Right atrium auricular region (tissue), 2 donors: ENCODE measurements around the gene NFXL1. TPM values are rescaled to one million over a fixed set of nuclear protein-coding genes. Genes with fewer than 3 reads are reported as not detected.
"Not testable (repeated sequence)": the region's sequence is repeated elsewhere in the genome, so short reads cannot be mapped to it uniquely, and the experiment has no call there.

Experiments used
- DNase-seq: peaks from one replicate; pipeline ENCODE4 v3.0.0-alpha.2; 2019; ENCODE audit warnings: low spot score
- H3K27ac ChIP-seq, 2 donors: fragments of 200-600 bp; sonication (generic); 1 replicate in 1 of 2; 2 replicates in 1 of 2; pipeline ENCODE4 v1.5.1; 2016 to 2019
- H3K27me3 ChIP-seq, 2 donors: fragments of 200-600 bp; sonication (generic); one replicate each; pipeline versions ENCODE4 v1.5.1 to v1.6.0; 2017 to 2019
- H3K36me3 ChIP-seq: fragments of 200-600 bp; sonication (generic); one replicate; pipeline ENCODE4 v1.5.1; 2016
- H3K4me1 ChIP-seq, 2 donors: fragments of 200-600 bp; sonication (generic); one replicate each; pipeline versions ENCODE4 v1.5.1 to v1.6.0; 2017 to 2019
- H3K4me3 ChIP-seq, 2 donors: fragments of 200-600 bp; sonication (generic); 1 replicate in 1 of 2; 2 replicates in 1 of 2; pipeline ENCODE4 v1.5.1; 2017 to 2019; ENCODE audit warnings: mild to moderate bottlenecking in 1 of 2, moderate library complexity in 1 of 2
- H3K9me3 ChIP-seq, 2 donors: fragments of 200-600 bp; sonication (generic); one replicate each; pipeline ENCODE4 v1.5.1; 2019
- total RNA-seq, 2 donors: library from RNA; depleted of rRNA; stranded (reverse); fragments of >200 nt; gene quantifications; one replicate each; pipeline ENCODE4 v1.1.0, GENCODE V29; 2016
- TF ChIP-seq, protein P1 (sequence below), 2 donors: fragments of 200-600 bp; sonication (generic); IDR thresholded peaks; one replicate each; pipeline ENCODE4 v1.5.1; 2019; ENCODE audit warnings: antibody characterized with exemption in 2 of 2

Gene NFXL1
- total RNA-seq, 2 donors from 2014 or later, result 6.2 to 8.3 TPM

DNA sequence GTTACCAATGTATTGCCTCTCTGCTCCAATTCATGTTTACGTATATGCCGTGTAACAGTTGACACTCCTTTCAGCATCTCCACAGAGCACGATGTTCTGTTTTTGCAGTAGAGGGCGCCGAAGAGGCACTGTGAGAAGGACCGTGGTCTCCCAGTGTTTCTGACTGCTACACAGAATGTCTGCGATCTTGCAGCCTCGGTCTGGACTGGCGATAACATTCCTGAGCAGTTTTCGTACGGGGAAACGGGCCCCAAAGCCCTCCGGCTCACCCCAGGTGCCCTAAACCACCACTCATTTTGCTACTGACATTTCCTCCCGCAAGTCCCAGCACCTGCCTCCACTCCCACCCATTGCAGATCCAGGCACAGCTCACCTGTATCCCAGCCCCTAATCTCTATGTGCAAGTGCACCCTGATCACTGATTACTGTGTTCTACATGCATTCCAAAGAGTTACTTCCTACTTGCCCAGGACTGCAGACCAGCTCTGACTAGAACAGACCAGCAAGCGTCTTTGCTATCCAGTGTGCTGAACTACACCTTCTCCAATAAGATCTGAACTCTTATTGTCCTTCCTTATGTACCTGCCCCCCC, 12.4 kb upstream of the NFXL1 start:
- Histone ChIP-seq H3K36me3 (no peaks in the 10 kb centered on the region), H3K9me3 (no peaks in the 10 kb centered on the region), H3K4me1 (peaks cover 0 to 7% of the 10 kb centered on the region in 2 donors), H3K27me3 (no peaks in the 10 kb centered on the region), H3K4me3 (no peak overlapping the region), H3K27ac (no peak overlapping the region)
- DNase-seq, result peak; percentile 60
- TF ChIP-seq, protein P1, sequence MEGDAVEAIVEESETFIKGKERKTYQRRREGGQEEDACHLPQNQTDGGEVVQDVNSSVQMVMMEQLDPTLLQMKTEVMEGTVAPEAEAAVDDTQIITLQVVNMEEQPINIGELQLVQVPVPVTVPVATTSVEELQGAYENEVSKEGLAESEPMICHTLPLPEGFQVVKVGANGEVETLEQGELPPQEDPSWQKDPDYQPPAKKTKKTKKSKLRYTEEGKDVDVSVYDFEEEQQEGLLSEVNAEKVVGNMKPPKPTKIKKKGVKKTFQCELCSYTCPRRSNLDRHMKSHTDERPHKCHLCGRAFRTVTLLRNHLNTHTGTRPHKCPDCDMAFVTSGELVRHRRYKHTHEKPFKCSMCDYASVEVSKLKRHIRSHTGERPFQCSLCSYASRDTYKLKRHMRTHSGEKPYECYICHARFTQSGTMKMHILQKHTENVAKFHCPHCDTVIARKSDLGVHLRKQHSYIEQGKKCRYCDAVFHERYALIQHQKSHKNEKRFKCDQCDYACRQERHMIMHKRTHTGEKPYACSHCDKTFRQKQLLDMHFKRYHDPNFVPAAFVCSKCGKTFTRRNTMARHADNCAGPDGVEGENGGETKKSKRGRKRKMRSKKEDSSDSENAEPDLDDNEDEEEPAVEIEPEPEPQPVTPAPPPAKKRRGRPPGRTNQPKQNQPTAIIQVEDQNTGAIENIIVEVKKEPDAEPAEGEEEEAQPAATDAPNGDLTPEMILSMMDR (IDR thresholded peaks at IDR 0.05), result peak; percentile 31 to 76

- H3K36me3 ChIP-seq, H3K4me1 ChIP-seq, H3K27me3 ChIP-seq, H3K4me3 ChIP-seq, H3K9me3 ChIP-seq, DNase-seq, H3K27ac ChIP-seq: not testable (repeated sequence)
These were observed 8.9 kb upstream of the NFXL1 start for GRCh38 chr4:47923261-47923608.

- not testable (repeated sequence) for H3K27me3 ChIP-seq, H3K4me1 ChIP-seq, H3K36me3 ChIP-seq, H3K27ac ChIP-seq, H3K9me3 ChIP-seq, DNase-seq, H3K4me3 ChIP-seq
These were observed 8.3 kb upstream of the NFXL1 start for GRCh38 chr4:47922436-47923260.

DNA sequence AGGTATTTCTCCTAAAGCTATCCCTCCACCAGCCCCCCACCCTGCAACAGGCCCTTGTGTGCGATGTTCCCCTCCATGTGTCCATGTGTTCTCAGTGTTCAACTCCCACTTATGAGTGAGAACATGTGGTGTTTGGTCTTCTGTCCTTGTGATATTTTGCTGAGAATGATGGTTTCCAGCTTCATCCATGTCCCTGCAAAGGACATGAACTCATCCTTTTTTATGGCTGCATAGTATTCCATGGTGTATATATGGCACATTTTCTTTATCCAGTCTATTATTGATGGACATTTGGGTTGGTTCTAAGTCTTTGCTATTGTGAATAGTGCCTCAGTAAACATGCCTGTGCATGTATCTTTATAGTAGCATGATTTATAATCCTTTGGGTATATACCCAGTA, 2.8 kb upstream of the NFXL1 start:
- not testable (repeated sequence) for H3K27me3 ChIP-seq, H3K4me3 ChIP-seq, DNase-seq, H3K36me3 ChIP-seq, H3K9me3 ChIP-seq, H3K27ac ChIP-seq
- peaks cover 0 to 13% of the 10 kb centered on the region in 2 donors for H3K4me1 ChIP-seq

DNA sequence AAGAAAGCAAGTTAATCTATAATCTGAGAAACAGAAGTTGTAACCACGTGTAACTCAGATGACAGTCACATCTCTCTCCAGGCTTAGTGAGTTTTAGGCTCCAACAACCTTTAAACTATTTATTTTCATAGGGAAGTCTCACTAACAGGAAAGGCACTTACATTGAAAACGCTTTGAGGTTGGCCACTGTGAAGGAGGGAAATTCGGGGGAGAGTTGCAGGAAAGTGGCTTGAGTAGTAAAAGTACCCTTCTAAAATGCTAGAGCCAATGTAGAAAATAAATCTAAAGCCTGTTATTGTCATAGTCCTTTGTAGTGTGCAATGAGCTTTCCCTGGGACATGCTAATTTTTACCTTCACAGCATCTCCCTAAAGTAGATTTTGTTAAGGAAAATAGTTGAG, 995 bp upstream of the NFXL1 start:
- H3K4me1 ChIP-seq, result peaks cover 0 to 20% of the 10 kb centered on the region in 2 donors
- H3K9me3 ChIP-seq, result no peaks in the 10 kb centered on the region
- H3K27ac ChIP-seq, result no peak overlapping the region
- no peak for DNase-seq
- H3K27me3 ChIP-seq, result no peaks in the 10 kb centered on the region
- H3K4me3 ChIP-seq, result no peak overlapping the region
- TF ChIP-seq, protein P1 (IDR thresholded peaks at IDR 0.05), result no peak
- peaks cover under 1% of the 10 kb centered on the region for H3K36me3 ChIP-seq

DNA sequence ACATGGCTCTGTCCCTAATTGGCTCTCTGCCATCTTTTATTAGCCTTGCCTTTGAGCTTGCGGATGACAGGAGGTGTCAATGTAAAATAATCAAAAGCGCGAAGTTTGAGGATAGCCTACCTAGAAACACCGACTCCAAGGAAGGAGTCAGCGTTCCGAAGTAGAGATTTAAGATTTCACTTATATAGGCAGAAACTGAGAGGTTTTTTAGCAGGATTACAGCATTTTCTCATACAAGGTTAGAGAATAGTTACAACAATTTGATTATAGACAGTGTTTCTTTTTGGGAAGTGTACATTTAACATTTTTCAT, 499 bp upstream of the NFXL1 start:
- no peak for DNase-seq
- Histone ChIP-seq H3K27me3 (no peaks in the 10 kb centered on the region), H3K4me1 (peaks cover 0 to 20% of the 10 kb centered on the region in 2 donors), H3K27ac (peak overlapping the region; percentile 77 to 86), H3K36me3 (peaks cover 6% of the 10 kb centered on the region), H3K4me3 (peak overlapping the region; percentile 64 to 93), H3K9me3 (no peaks in the 10 kb centered on the region)
- TF ChIP-seq, protein P1 (IDR thresholded peaks at IDR 0.05), result no peak

GRCh38 chr4:47913861-47914219, 543 bp downstream of the NFXL1 start:
- TF ChIP-seq, protein P1 (IDR thresholded peaks at IDR 0.05), result no peak
- DNase-seq, result no peak

More at GRCh38 chr4:47913861-47914219, 543 bp downstream of the NFXL1 start:
- Histone ChIP-seq H3K36me3 (peaks cover 7% of the 10 kb centered on the region), H3K4me1 (peaks cover 0 to 20% of the 10 kb centered on the region in 2 donors), H3K27me3 (no peaks in the 10 kb centered on the region), H3K9me3 (no peaks in the 10 kb centered on the region), H3K27ac (peak overlapping the region; percentile 77 to 86), H3K4me3 (peak overlapping the region; percentile 64 to 93)
